HCT116 (cell line): ENCODE data around the gene TFF1. TPM values are rescaled to one million over a fixed set of nuclear protein-coding genes. Genes with fewer than 3 reads are reported as not detected.

Experiments used
- ATAC-seq: fragments of 200-7000 bp; cut with Tn5 transposase; 2 replicates; pipeline ENCODE4 v1.9.1; 2020; ENCODE audit warnings: mild to moderate bottlenecking, moderate library complexity
- BruUV-seq: library from RNA; stranded (reverse); fragments of 400-500 nt; replicated peaks from 2 replicates; lab custom pipeline; 2021; lab: Mats Ljungman, UMichigan
- CTCF ChIA-PET: fragments of 300-600 bp; sonication (Branson Sonifier 250); formaldehyde crosslinking; loops from one replicate; lab custom pipeline; 2021; ENCODE audit warnings: antibody characterized with exemption; lab: Charles Lee
- POLR2A ChIA-PET: fragments of 300-600, 350-600 bp; sonication (Branson Sonifier 250); formaldehyde crosslinking; loops from one replicate; lab custom pipeline; 2021; ENCODE audit warnings: antibody characterized with exemption; lab: Charles Lee
- RAD21 ChIA-PET, 2 experiments: fragments of 300-600 bp; sonication (Branson Sonifier 250); formaldehyde crosslinking; loops; one replicate each; lab custom pipeline; 2023; ENCODE audit warnings: low total read pairs in 2 of 2; ENCODE audit not compliant: uncharacterized antibody in 2 of 2, unreplicated experiment in 2 of 2, low non-redundant PET in 1 of 2; lab: Charles Lee
- DNase-seq: peaks from one replicate; pipeline ENCODE4 v3.0.0-alpha.2; 2010; ENCODE audit warnings: low read depth, low spot score
- H2AFZ ChIP-seq: fragments of 200-600 bp; shearing (Covaris generic), sonication (generic); 2 replicates; pipeline ENCODE4 v1.6.1; 2017; ENCODE audit warnings: low read depth, mixed run types, mixed read lengths, antibody characterized with exemption, low read length; ENCODE audit not compliant: poor library complexity, severe bottlenecking
- H3K27ac ChIP-seq: 2 replicates; pipeline ENCODE4 v1.5.1; 2012; ENCODE audit warnings: low read depth, low read length
- H3K27me3 ChIP-seq: fragments of 200-600 bp; sonication (generic); 2 replicates; pipeline ENCODE4 v1.6.1; 2016; ENCODE audit warnings: mixed run types, low read length, mixed read lengths; ENCODE audit not compliant: insufficient read depth
- H3K36me3 ChIP-seq, 2 experiments: fragments of 200-500 bp in 1 of 2; fragments of 200-600 bp in 1 of 2; sonication (Bioruptor generic) in 1 of 2; sonication (generic) in 1 of 2; 2 replicates each; pipeline versions ENCODE4 v1.5.1 to v1.6.1; 2014 to 2016; ENCODE audit warnings: low read length in 2 of 2, inconsistent platforms in 1 of 2, mixed read lengths in 1 of 2, mixed run types in 1 of 2; ENCODE audit not compliant: insufficient read depth in 2 of 2, control insufficient read depth in 1 of 2
- H3K4me1 ChIP-seq, 2 experiments: fragments of 200-600 bp in 1 of 2; sonication (generic) in 1 of 2; 2 replicates each; pipeline versions ENCODE4 v1.5.1 to v1.6.1; 2012 to 2017; ENCODE audit warnings: low read length in 2 of 2, inconsistent platforms in 1 of 2, mild to moderate bottlenecking in 1 of 2, mixed read lengths in 1 of 2, mixed run types in 1 of 2, moderate library complexity in 1 of 2; ENCODE audit not compliant: insufficient read depth in 2 of 2, control insufficient read depth in 1 of 2
- H3K4me2 ChIP-seq: fragments of 200-600 bp; sonication (generic); 2 replicates; pipeline ENCODE4 v1.6.1; 2017; ENCODE audit warnings: mixed run types, low read length, mixed read lengths
- H3K4me3 ChIP-seq, 2 experiments: fragments of 200-600 bp in 1 of 2; sonication (generic) in 1 of 2; replicated peaks in 1 of 2; 2 replicates each; pipeline ENCODE4 v1.5.1; 2011 to 2016; ENCODE audit warnings: low read length in 2 of 2, control low read depth in 1 of 2, low read depth in 1 of 2, mild to moderate bottlenecking in 1 of 2, mixed read lengths in 1 of 2, mixed run types in 1 of 2
- H3K79me2 ChIP-seq: fragments of 200-600 bp; sonication (generic); 2 replicates; pipeline ENCODE4 v1.6.1; 2017; ENCODE audit warnings: mild to moderate bottlenecking, mixed run types, low read length, moderate library complexity, mixed read lengths; ENCODE audit not compliant: insufficient read depth
- H3K9ac ChIP-seq: fragments of 200-600 bp; sonication (generic); 2 replicates; pipeline ENCODE4 v1.6.1; 2016; ENCODE audit warnings: low read length, mixed read lengths
- H3K9me2 ChIP-seq: fragments of 200-600 bp; sonication (generic), shearing (Covaris generic); 2 replicates; pipeline ENCODE4 v1.6.1; 2017; ENCODE audit warnings: mixed run types, mild to moderate bottlenecking, moderate library complexity; ENCODE audit not compliant: insufficient read depth
- H3K9me3 ChIP-seq, 2 experiments: fragments of 200-500 bp in 1 of 2; fragments of 200-600 bp in 1 of 2; sonication (Bioruptor generic) in 1 of 2; sonication (generic) in 1 of 2; 2 replicates each; pipeline ENCODE4 v1.6.1; 2014 to 2017; ENCODE audit warnings: low read length in 2 of 2, mixed read lengths in 2 of 2, inconsistent platforms in 1 of 2, low read depth in 1 of 2, mild to moderate bottlenecking in 1 of 2, mixed run types in 1 of 2, moderate library complexity in 1 of 2; ENCODE audit not compliant: control insufficient read depth in 1 of 2, insufficient read depth in 1 of 2
- H4K20me1 ChIP-seq: fragments of 200-600 bp; sonication (generic), shearing (Covaris generic); 2 replicates; pipeline ENCODE4 v1.6.1; 2017; ENCODE audit warnings: mixed run types, mild to moderate bottlenecking, moderate library complexity; ENCODE audit not compliant: insufficient read depth
- CEBPB ChIP-seq: IDR thresholded peaks from 2 replicates; pipeline ENCODE4 v1.6.1; 2012; ENCODE audit warnings: low read depth
- EGR1 ChIP-seq: IDR thresholded peaks from 2 replicates; pipeline ENCODE4 v1.6.1; 2012; ENCODE audit warnings: low read depth
- EZH2phosphoT487 ChIP-seq: fragments of 200-600 bp; IDR thresholded peaks from 2 replicates; pipeline ENCODE4 v1.6.1; 2018; ENCODE audit warnings: antibody characterized with exemption, borderline replicate concordance
- FOSL1 ChIP-seq: IDR thresholded peaks from 2 replicates; pipeline ENCODE4 v1.6.1; 2012; ENCODE audit warnings: low read depth
- SRF ChIP-seq: IDR thresholded peaks from 2 replicates; pipeline ENCODE4 v1.6.1; 2012; ENCODE audit warnings: low read depth
- ZFX ChIP-seq: fragments of 450-650 bp; IDR thresholded peaks from 2 replicates; pipeline ENCODE4 v1.6.1; 2017
- intact Hi-C: fragments of 100-400 bp; cut with micrococcal nuclease; formaldehyde crosslinking; loops from 2 replicates; pipeline ENCODE4 v1.10.0; 2022
- total RNA-seq: library from RNA; stranded (reverse); gene quantifications from one replicate; pipeline ENCODE4 v1.2.1, GENCODE V29; 2021; ENCODE audit not compliant: unreplicated experiment

The TFF1 gene
- total RNA-seq, 1 experiment from 2014 or later: 0.61 TPM

DNA sequence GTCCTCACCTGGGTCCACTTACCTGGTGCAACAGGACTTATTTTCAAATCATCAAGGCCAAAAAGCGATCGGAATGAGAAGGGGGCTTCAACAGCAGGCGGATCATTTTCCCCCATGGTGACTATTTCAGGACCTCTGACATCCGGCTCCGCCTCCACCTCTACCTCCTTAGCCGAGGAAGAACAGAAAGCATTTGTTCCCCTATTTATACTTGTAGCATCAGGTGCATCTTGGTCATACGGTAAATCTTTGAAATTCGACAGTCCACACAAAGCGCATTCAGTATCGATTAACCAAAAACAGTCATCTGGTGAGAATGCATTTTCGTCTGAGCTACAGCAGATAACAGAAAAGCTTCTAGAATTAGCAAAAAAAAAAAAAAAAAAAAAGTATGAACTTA lies 29.0 kb upstream of the TFF1 start:
- ChIA-PET RAD21 (no interaction called here), POLR2A (interaction anchor here (0.7 kb wide), 1 partner anchor 599 kb away, joined by 3 read pairs; no protein-coding TSS in a partner anchor), CTCF (no interaction called here)
- Histone ChIP-seq H3K4me2 (no peak overlapping the region), H3K9ac (no peak overlapping the region), H3K9me3 (no peaks in the 10 kb centered on the region), H4K20me1 (no peaks in the 10 kb centered on the region), H3K4me3 (no peak overlapping the region), H3K4me1 (no peaks in the 10 kb centered on the region), H3K36me3 (no peaks in the 10 kb centered on the region), H3K27ac (no peak overlapping the region), H3K27me3 (peaks cover 3% of the 10 kb centered on the region; the same call in 1 of the 2 replicates), H2AFZ (no peak overlapping the region)
- intact Hi-C loops: no loop called here
- DNase-seq: no peak
- BruUV-seq: no TSS peak
- TF ChIP-seq EGR1 (no peak), SRF (no peak), CEBPB (no peak), ZFX (no peak), EZH2phosphoT487 (no peak)
- TF ChIP-seq, all 23 proteins: peak for 0
- ATAC-seq: no peak
- Histone ChIP-seq H3K9me2 (no peaks in the 10 kb centered on the region), H3K79me2 (no peaks in the 10 kb centered on the region)

DNA sequence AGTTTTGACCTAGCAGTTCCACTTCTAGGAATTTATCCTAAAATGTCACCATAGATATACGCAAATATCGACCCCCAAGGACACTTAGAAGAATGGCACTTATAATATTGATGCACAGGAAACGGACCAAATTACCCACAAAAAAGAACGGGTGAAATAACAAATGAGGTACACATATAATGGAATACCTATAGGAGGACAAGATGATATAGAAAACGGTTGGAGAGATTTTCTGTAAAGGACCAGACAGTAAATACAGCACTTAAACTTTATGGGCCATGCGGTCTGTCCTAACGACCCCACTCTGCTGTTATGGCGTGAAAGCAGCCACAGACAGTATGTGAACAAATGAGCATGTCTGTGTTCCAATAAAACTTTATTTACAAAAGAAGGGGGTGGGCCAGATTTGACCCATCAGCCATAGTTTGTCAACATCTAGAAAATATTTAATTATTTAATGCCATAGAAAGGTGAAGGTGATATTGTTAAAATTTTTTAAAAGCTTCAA lies 27.2 kb upstream of the TFF1 start:
- H3K4me2 ChIP-seq: no peak overlapping the region
- H3K4me1 ChIP-seq: no peaks in the 10 kb centered on the region
- POLR2A ChIA-PET: no interaction called here
- H3K9ac ChIP-seq: no peak overlapping the region
- H3K27ac ChIP-seq: no peak overlapping the region
- no peak for TF ChIP-seq ZFX
- TF ChIP-seq EGR1: no peak
- no peak for TF ChIP-seq FOSL1
- BruUV-seq: no TSS peak
- H3K9me3 ChIP-seq: no peaks in the 10 kb centered on the region
- no peak for DNase-seq
- no peaks in the 10 kb centered on the region for H3K79me2 ChIP-seq
- peaks cover 3% of the 10 kb centered on the region; the same call in 1 of the 2 replicates for H3K27me3 ChIP-seq
- no peaks in the 10 kb centered on the region for H4K20me1 ChIP-seq
- H2AFZ ChIP-seq: no peak overlapping the region
- CTCF ChIA-PET: interaction anchor here (0.5 to 1.7 kb wide), 4 partner anchors 10 to 18 kb away, joined by 3 to 4 read pairs (median 3); no protein-coding TSS in a partner anchor
- RAD21 ChIA-PET: no interaction called here
- intact Hi-C loops: no loop called here
- no peak for ATAC-seq
- no peak overlapping the region for H3K4me3 ChIP-seq
- no peaks in the 10 kb centered on the region for H3K36me3 ChIP-seq
- H3K9me2 ChIP-seq: no peaks in the 10 kb centered on the region
